ENCODE results near the gene LSM6.

The LSM6 gene

GRCh38 chr4:146146918-146147317 lies 28.6 kb upstream of the LSM6 start:
- H3K27ac ChIP-seq = no peak overlapping the region
- DNase-seq (ENCODE audit: low spot score) = no peak
- TF ChIP-seq CTCF (conservative IDR thresholded peaks at IDR 0.05; ENCODE audit: low read depth) = no peak
- POLR2A ChIA-PET (ENCODE audit: low non-redundant PET) = no interaction called here
- CTCF ChIA-PET = interaction anchor here (0.6 kb wide), 1 partner anchor 12 kb away, joined by 3 read pairs; no protein-coding TSS in a partner anchor

- H3K27ac ChIP-seq = no peak overlapping the region
- no peak for DNase-seq (ENCODE audit: low spot score)
- no peak for TF ChIP-seq CTCF (conservative IDR thresholded peaks at IDR 0.05; ENCODE audit: low read depth)
- ChIA-PET POLR2A (ENCODE audit: low non-redundant PET) (no interaction called here), CTCF (no interaction called here)
Observed at GRCh38 chr4:146148021-146148420, 27.5 kb upstream of the LSM6 start.

GRCh38 chr4:146154057-146154456 lies 21.5 kb upstream of the LSM6 start:
- H3K27ac ChIP-seq = no peak overlapping the region
- no peak for DNase-seq (ENCODE audit: low spot score)
- ChIA-PET POLR2A (ENCODE audit: low non-redundant PET) (no interaction called here), CTCF (no interaction called here)
- TF ChIP-seq CTCF (conservative IDR thresholded peaks at IDR 0.05; ENCODE audit: low read depth) = no peak

- ChIA-PET POLR2A (ENCODE audit: low non-redundant PET) (no interaction called here), CTCF (interaction anchor here (0.7 kb wide), 1 partner anchor 41 kb away, joined by 6 read pairs; no protein-coding TSS in a partner anchor)
- no peak for DNase-seq (ENCODE audit: low spot score)
- TF ChIP-seq CTCF (conservative IDR thresholded peaks at IDR 0.05; ENCODE audit: low read depth) = no peak
- H3K27ac ChIP-seq = no peak overlapping the region
Observed at GRCh38 chr4:146155152-146155724, 20.3 kb upstream of the LSM6 start.

GRCh38 chr4:146158036-146158745 lies 17.3 kb upstream of the LSM6 start:
- ChIA-PET CTCF (no interaction called here), POLR2A (ENCODE audit: low non-redundant PET) (no interaction called here)
- no peak for TF ChIP-seq CTCF (conservative IDR thresholded peaks at IDR 0.05; ENCODE audit: low read depth)
- no peak overlapping the region for H3K27ac ChIP-seq
- DNase-seq (ENCODE audit: low spot score) = no peak

GRCh38 chr4:146159384-146160058 lies 16.0 kb upstream of the LSM6 start:
- no peak for TF ChIP-seq CTCF (conservative IDR thresholded peaks at IDR 0.05; ENCODE audit: low read depth)
- H3K27ac ChIP-seq = no peak overlapping the region
- DNase-seq (ENCODE audit: low spot score) = no peak
- ChIA-PET POLR2A (ENCODE audit: low non-redundant PET) (no interaction called here), CTCF (interaction anchor here (0.6 to 0.8 kb wide), 2 partner anchors 13 to 34 kb away, joined by 3 to 5 read pairs; no protein-coding TSS in a partner anchor)
